ENCODE data around the gene MAN1A2. TPM values are rescaled to one million over a fixed set of nuclear protein-coding genes. Genes with fewer than 3 reads are reported as not detected.

MAN1A2 gene
- total and polyA plus RNA-seq, 2 experiments from 2014 or later, result 24.7 to 45.0 TPM

DNA sequence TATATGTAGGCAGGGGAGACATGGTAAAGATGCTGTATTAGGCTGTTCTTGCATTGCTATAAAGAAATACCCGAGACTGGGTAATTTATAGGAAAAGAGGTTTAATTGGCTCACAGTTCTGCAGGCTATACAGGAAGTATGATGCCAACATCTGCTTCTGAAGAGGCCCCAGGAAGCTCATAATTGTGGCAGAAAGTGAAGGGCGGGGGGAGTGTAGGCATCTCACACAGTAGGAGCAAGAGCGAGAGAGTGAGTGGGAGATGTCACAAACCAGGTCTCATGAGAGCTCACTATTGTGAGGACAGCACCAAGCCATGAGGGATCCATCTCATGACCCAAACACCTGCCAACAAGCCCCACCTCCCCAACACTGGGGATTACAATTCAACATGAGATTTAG is 21.1 kb downstream of the MAN1A2 start:
- no peaks in the 10 kb centered on the region for H3K36me3 ChIP-seq (replicated peaks; ENCODE audit: insufficient read depth, low read depth)
- no peak overlapping the region for H3K4me3 ChIP-seq
- TF ChIP-seq, protein P1, sequence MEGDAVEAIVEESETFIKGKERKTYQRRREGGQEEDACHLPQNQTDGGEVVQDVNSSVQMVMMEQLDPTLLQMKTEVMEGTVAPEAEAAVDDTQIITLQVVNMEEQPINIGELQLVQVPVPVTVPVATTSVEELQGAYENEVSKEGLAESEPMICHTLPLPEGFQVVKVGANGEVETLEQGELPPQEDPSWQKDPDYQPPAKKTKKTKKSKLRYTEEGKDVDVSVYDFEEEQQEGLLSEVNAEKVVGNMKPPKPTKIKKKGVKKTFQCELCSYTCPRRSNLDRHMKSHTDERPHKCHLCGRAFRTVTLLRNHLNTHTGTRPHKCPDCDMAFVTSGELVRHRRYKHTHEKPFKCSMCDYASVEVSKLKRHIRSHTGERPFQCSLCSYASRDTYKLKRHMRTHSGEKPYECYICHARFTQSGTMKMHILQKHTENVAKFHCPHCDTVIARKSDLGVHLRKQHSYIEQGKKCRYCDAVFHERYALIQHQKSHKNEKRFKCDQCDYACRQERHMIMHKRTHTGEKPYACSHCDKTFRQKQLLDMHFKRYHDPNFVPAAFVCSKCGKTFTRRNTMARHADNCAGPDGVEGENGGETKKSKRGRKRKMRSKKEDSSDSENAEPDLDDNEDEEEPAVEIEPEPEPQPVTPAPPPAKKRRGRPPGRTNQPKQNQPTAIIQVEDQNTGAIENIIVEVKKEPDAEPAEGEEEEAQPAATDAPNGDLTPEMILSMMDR (IDR thresholded peaks at IDR 0.05; ENCODE audit: poor library complexity), result no peak
- TF ChIP-seq EZH2phosphoT487 (IDR thresholded peaks at IDR 0.05; ENCODE audit: low read depth, severe bottlenecking, unreplicated experiment), result no peak
- no peak for TF ChIP-seq EZH2 (IDR thresholded peaks at IDR 0.05; ENCODE audit: borderline replicate concordance)
- no peak for DNase-seq (ENCODE audit: low spot score)
- WGBS (ENCODE audit: low lambda C conversion rate, missing lambda C conversion rate), result 88% methylated on average over 3 of the region's 3 CpGs
- H2AFZ ChIP-seq, result no peak overlapping the region
- H3K9me3 ChIP-seq (ENCODE audit: low read depth), result peaks cover 4% of the 10 kb centered on the region
- H3K79me2 ChIP-seq, result peaks cover 100% of the 10 kb centered on the region
- peaks cover 16% of the 10 kb centered on the region for H4K20me1 ChIP-seq (ENCODE audit: insufficient read depth, poor library complexity, severe bottlenecking)
- no peaks in the 10 kb centered on the region for H3K27me3 ChIP-seq
- H3K9me2 ChIP-seq (replicated peaks; ENCODE audit: insufficient read depth), result no peaks in the 10 kb centered on the region
- no peak overlapping the region for H3K27ac ChIP-seq
- H3K4me1 ChIP-seq (ENCODE audit: insufficient read depth), result no peaks in the 10 kb centered on the region
- H3K4me2 ChIP-seq, result no peak overlapping the region

DNA sequence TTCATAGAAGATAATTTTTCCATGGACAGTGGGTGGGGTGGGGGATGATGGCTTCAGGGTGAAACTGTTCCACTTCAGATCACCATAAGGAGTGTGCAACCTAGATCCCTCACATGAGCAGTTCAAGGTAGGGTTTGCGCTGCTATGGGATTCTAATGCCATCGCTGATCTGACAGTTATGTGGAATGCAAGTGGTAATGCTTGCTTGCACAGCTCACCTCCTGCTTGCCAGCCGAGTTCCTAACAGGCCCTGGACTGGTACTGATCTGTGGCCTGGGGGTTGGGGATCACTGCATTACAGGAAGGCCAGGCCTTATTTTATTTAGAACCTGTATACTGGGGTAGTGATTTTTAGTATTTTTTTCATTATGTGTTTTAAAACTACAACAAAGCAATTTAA is 22.0 kb downstream of the MAN1A2 start:
- H3K4me1 ChIP-seq (ENCODE audit: insufficient read depth), result no peaks in the 10 kb centered on the region
- no peaks in the 10 kb centered on the region for H3K36me3 ChIP-seq (replicated peaks; ENCODE audit: insufficient read depth, low read depth)
- no peak overlapping the region for H3K4me3 ChIP-seq
- DNase-seq (ENCODE audit: low spot score), result no peak
- H3K79me2 ChIP-seq, result peaks cover 98% of the 10 kb centered on the region
- no peaks in the 10 kb centered on the region for H3K27me3 ChIP-seq
- H4K20me1 ChIP-seq (ENCODE audit: insufficient read depth, poor library complexity, severe bottlenecking), result peaks cover 16% of the 10 kb centered on the region
- 83% methylated on average over 3 of the region's 3 CpGs for WGBS (ENCODE audit: low lambda C conversion rate, missing lambda C conversion rate)
- H3K27ac ChIP-seq, result no peak overlapping the region
- no peaks in the 10 kb centered on the region for H3K9me3 ChIP-seq (ENCODE audit: low read depth)
- TF ChIP-seq EZH2phosphoT487 (IDR thresholded peaks at IDR 0.05; ENCODE audit: low read depth, severe bottlenecking, unreplicated experiment) (no peak), EZH2 (IDR thresholded peaks at IDR 0.05; ENCODE audit: borderline replicate concordance) (no peak)
- TF ChIP-seq, protein P1 (IDR thresholded peaks at IDR 0.05; ENCODE audit: poor library complexity), result no peak
- no peak overlapping the region for H2AFZ ChIP-seq
- H3K4me2 ChIP-seq, result no peak overlapping the region
- no peaks in the 10 kb centered on the region for H3K9me2 ChIP-seq (replicated peaks; ENCODE audit: insufficient read depth)

DNA sequence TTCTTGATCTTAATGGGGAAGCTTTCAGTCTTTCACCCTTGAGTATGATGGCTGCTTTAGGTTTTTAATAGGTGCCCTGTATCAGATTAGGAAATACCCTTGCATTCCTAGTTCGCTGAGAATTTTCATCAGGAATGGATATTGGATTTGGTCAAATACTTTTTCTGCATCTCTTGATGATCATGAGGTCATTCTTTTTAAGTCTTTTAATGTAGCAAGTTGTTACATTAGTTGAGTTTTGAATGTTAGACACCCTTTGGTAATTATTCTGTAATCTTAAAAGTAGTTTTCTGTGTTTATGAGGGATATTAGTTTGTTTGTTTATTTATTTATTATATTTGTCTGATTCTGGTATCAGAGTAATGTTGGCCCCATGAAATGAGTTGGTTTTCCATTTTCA is 22.5 kb downstream of the MAN1A2 start:
- Histone ChIP-seq H3K4me3 (no peak overlapping the region), H3K9me2 (replicated peaks; ENCODE audit: insufficient read depth) (no peaks in the 10 kb centered on the region), H3K9me3 (ENCODE audit: low read depth) (no peaks in the 10 kb centered on the region), H3K79me2 (peaks cover 98% of the 10 kb centered on the region), H4K20me1 (ENCODE audit: insufficient read depth, poor library complexity, severe bottlenecking) (peaks cover 16% of the 10 kb centered on the region), H3K27me3 (no peaks in the 10 kb centered on the region), H2AFZ (no peak overlapping the region), H3K36me3 (replicated peaks; ENCODE audit: insufficient read depth, low read depth) (no peaks in the 10 kb centered on the region), H3K4me2 (no peak overlapping the region), H3K27ac (no peak overlapping the region), H3K4me1 (ENCODE audit: insufficient read depth) (no peaks in the 10 kb centered on the region)
- DNase-seq (ENCODE audit: low spot score), result no peak
- no peak for TF ChIP-seq EZH2 (IDR thresholded peaks at IDR 0.05; ENCODE audit: borderline replicate concordance)
- TF ChIP-seq, protein P1 (IDR thresholded peaks at IDR 0.05; ENCODE audit: poor library complexity), result no peak
- TF ChIP-seq EZH2phosphoT487 (IDR thresholded peaks at IDR 0.05; ENCODE audit: low read depth, severe bottlenecking, unreplicated experiment), result no peak
- 88% methylated on average over 1 of the region's 1 CpG for WGBS (ENCODE audit: low lambda C conversion rate, missing lambda C conversion rate)

DNA sequence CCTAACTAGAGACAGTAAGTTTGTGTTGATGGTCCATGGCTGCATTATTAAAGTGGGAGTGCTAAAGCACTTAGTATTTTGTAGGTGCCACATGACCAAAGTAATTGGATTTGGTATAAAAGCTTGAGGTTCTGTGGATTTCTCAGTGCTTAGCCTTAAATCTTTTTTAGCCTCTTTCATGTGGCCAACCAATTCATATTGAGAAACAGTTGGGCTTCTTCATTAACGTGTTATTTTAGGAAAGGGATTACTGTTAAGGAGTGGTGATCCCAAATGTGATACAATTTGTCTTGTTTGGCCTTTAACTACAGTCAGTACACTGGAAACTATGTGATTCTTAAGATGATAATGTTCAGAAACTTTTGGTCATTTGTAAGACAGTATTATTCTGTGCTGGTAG is 25.5 kb downstream of the MAN1A2 start:
- WGBS (ENCODE audit: low lambda C conversion rate, missing lambda C conversion rate), result 21% methylated on average over 1 of the region's 1 CpG
- Histone ChIP-seq H2AFZ (no peak overlapping the region), H3K4me3 (no peak overlapping the region), H3K9me3 (ENCODE audit: low read depth) (no peaks in the 10 kb centered on the region), H3K27me3 (no peaks in the 10 kb centered on the region), H3K9me2 (replicated peaks; ENCODE audit: insufficient read depth) (no peaks in the 10 kb centered on the region), H3K36me3 (replicated peaks; ENCODE audit: insufficient read depth, low read depth) (no peaks in the 10 kb centered on the region), H4K20me1 (ENCODE audit: insufficient read depth, poor library complexity, severe bottlenecking) (peaks cover 10% of the 10 kb centered on the region), H3K4me1 (ENCODE audit: insufficient read depth) (no peaks in the 10 kb centered on the region), H3K79me2 (peaks cover 98% of the 10 kb centered on the region), H3K4me2 (no peak overlapping the region), H3K27ac (no peak overlapping the region)
- no peak for DNase-seq (ENCODE audit: low spot score)
- TF ChIP-seq, protein P1 (IDR thresholded peaks at IDR 0.05; ENCODE audit: poor library complexity), result no peak
- TF ChIP-seq EZH2 (IDR thresholded peaks at IDR 0.05; ENCODE audit: borderline replicate concordance) (no peak), EZH2phosphoT487 (IDR thresholded peaks at IDR 0.05; ENCODE audit: low read depth, severe bottlenecking, unreplicated experiment) (no peak)

Data from hepatocyte (in vitro differentiated cells).